ENCODE data around the gene RAET1E.
A peak's percentile ranks its signal among the peaks of the same experiment; 100 is the strongest.
"Not testable (repeated sequence)": the region's sequence is repeated elsewhere in the genome, so short reads cannot be mapped to it uniquely, and the experiment has no call there.

RAET1E gene

DNA sequence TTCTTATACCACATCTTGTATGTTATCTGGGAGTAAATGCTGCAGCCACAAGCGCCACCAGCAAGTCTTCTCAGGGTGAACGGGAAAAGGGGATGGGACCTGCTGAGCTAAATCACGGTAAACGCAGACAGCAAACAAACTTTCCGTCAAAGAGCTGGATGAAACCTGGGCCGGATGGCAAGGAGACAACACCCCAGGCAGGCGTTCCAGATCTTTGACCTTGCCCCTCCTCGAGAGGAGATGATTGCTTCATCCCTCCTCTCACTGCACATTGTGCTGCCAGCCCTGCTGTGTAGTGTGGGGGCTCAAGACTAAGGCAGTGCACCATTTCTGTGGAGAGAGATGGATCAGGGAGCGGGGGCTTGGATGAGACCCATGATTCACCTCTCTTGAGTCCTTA, 9.8 kb downstream of the RAET1E start:
- no peak for DNase-seq

- no peak for DNase-seq
These were observed 10.6 kb downstream of the RAET1E start for GRCh38 chr6:149887343-149887742.

DNA sequence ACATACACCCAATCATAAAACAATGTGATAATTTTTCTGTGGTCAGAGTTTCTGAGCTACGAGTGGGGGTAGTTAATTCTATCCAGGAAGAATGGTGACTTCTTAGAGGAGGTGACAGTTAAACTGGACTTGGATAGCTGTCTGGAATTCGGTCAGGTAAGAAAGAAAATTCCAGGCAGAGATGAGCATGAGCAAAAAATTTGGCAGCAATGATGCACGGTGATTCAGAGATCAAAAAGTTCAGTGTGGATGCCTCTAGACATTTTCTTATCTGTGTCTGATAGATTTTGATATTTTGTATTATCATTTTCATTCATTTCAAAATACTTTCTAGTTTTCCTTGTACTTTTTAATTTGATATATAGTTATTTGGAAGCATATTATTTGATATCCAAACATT, 12.0 kb downstream of the RAET1E start:
- no peak for DNase-seq

DNA sequence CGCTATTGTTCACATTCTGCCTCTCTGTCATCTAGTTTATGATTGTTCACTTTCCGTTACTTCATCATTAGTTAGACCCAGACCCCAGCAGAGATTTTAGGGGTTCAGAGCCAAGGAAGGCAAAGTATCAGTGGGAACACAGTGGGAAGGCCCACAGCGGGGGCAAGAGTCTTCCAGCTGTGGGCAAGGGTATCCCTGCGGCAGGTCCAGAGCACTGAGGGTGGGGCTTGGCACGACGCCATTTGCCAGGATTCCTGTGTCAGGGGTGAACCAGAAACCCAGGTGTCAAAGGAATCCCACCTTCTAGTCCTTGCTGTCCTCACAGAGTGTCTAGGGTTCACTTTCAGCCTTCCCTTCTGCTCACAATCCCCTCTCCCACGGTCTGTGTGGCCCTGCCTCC, 13.3 kb downstream of the RAET1E start:
- DNase-seq, result no peak

- DNase-seq, result no peak
These were observed 13.7 kb downstream of the RAET1E start for GRCh38 chr6:149884215-149884614.

DNA sequence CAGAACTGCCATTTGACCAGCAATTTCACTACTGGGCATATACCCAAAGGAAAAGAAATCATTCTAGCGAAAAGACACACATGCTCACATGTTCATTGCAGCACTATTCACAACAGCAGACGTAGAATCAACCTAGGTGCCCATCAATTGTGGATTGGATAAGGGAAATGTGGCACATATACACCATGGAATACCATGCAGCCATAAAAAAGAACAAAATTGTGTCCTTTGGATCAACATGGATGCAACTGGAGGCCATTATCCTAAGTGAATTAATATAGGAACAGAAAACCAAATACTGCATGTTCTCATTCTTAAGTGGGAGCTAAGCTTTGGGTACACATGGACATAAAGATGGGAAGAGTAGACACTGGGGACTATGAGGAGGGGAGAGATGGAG, 16.1 kb downstream of the RAET1E start:
- no peak for DNase-seq

- no peak for DNase-seq
These were observed 16.7 kb downstream of the RAET1E start for GRCh38 chr6:149881066-149881766.

GRCh38 chr6:149877659-149878058, 20.3 kb downstream of the RAET1E start:
- DNase-seq, result no peak

DNA sequence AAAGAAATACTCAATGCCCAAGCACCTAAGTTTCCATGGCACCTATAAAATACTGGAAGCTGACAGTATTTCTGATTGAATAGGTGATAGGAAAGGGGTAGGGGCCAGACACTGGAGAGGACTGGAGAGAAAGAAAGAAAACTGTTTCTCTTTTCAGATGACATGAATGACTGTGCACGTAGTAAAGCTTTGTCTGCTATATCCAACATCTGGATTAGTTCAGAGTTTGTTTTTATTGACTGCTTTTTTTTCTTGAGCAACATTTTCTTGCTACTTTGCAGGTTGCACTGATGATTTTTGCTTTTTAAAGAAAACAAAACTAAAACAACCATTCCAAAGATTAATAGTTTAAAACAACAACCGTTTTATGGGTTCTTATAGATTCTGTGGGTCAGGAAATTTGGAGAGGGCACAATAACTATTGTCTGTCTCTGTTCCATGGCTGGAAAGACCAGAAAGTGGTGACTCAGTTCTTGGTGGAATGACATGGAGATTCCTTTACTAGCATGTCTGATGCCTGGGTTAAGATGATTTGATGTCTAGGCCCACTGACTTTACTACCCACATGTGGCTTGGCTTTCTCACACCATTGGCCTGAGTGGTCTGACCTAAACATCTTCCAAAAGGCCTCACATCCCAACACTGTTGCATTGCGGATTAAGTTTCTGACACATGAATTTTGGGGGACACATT, 21.5 kb downstream of the RAET1E start:
- no peak for DNase-seq

GRCh38 chr6:149872233-149872632, 25.7 kb downstream of the RAET1E start:
- DNase-seq, result no peak

DNA sequence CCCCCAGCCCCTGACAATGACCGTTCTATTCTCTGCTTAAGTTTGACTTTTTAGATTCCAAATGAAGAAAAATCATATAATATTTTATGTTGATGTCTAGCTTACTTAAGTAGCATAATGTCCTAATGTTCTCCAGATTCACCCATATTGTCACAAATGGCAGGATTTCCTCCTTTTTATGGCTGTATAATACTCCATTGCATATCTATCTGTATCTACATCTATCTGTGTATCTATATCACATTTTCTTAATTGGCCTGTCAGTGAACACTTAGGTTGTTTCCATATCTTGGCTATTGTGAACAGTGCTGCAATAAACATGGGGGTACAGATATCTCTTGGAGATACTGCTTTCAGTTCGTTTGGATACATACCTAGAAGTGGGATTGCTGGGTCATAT, 26.7 kb downstream of the RAET1E start:
- no peak for DNase-seq

DNA sequence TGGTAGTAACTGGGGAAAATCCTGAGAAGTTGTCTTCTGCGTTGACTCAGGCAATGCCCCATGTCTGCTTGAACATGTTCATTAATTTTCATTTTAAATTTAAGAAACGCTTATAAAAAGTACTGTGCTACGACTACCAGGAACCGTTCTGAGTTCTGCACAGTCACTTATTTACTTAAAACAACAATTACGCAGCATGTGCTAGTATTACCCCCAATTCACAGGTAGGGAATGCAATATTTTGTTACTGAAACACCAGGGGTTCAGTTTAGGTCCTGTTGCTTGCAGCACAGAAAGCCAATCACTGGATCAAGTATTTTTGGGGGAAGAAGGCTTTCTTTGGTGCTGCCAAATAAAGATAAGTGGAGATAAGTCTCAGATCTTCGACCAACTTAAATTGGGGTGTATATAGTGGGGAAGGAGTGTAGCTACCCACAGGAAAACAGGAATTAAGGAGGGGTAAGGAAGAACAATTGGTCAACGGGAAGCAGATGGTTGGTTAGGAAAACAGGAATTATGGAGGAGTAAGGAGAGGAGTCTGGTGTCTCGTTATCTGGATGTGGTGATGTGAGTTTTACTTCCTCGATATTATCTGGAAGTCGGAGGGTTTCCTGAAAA, 28.5 kb downstream of the RAET1E start:
- DNase-seq, result no peak

DNA sequence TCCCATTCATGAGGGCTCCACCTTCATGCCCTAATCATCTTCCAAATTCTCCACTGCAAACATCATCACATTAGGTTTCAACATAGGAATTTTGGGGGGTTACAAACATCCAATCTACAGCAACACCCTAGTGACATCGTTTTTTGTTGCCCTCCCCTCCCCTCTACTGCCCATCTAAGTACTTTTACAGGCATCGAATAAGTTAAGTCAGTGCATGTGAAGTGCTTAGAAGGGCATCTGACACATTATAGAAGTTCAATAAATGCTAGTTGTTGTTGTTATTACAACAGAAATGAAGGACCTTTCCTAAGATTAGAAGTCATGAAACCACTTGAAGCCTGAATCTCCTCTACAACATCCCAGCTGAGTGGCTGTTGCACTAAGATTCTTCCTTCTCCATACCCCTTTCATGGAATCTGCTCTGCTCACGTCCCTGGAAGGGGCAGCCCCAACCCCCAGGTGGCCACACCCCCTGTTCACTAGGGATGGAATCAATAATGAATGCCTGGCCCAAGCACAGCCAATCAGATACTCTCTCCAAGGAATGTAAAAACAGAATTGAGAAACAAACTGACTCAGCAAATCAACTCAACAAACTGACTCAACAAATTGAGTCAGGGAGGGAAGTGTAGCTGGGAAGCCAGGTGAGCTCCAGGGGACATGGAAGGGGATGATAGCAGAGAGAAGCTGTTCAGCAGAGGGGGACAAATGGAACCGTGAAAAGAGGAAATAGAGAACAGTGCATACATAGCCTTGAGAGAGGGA, 29.9 kb downstream of the RAET1E start:
- DNase-seq, result no peak

- DNase-seq, result no peak
These were observed 33.1 kb downstream of the RAET1E start for GRCh38 chr6:149864578-149865535.

DNA sequence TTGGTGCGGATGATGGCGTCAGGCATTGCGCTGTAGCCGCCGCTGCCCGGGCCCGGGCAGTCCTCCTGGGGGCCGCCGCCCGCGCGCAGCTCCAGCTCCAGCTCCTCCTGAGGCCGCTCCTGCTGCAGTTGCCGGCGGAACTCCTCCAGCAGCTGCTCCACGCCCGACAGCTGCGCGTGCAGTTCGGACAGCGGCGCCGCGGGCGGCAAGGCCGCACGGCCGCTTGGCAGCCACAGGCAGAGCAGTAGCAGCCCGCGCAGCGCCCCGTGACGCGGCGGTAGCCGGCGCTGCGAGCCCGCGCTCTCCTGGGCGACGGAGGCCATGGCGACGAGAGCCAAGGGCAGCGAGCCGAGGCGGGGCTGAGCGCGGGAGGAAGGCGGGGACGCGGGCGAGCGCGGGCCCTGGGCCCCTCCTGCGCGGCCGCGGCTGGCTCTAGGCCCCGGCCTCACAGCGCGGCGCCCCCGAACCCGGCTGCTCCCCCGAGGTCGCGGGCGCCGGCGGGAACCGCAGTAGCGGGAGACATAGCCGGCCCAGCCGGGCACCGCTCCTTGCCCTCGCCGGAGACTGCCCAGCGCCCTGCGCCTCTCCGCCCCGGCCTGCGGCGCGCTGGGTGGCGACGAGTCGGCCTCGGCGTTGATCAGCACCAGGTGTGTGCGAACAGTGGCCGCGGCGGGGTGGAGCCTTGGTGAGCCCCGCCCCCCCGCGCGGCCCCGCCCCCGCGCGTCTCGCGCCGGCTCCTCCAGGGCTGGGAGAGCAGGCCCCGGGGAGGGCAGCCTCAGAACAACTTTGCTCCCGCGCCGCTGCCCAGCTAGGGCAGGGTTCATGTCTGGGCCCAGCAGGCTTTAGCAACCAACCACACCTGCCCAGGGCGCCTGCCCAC, 34.0 kb downstream of the RAET1E start, which contains the start of gene LRP11:
LRP11 (minus strand) TSS at position 662 of the 880 bp plus-strand sequence; CDS start at position 323, 339 bp downstream.
- DNase-seq, result peak; percentile 62

GRCh38 chr6:149862922-149863697, 34.8 kb downstream of the RAET1E start:
- DNase-seq, result peak; percentile 19

- DNase-seq, result not testable (repeated sequence)
These were observed 35.5 kb downstream of the RAET1E start for GRCh38 chr6:149862424-149862738.

DNA sequence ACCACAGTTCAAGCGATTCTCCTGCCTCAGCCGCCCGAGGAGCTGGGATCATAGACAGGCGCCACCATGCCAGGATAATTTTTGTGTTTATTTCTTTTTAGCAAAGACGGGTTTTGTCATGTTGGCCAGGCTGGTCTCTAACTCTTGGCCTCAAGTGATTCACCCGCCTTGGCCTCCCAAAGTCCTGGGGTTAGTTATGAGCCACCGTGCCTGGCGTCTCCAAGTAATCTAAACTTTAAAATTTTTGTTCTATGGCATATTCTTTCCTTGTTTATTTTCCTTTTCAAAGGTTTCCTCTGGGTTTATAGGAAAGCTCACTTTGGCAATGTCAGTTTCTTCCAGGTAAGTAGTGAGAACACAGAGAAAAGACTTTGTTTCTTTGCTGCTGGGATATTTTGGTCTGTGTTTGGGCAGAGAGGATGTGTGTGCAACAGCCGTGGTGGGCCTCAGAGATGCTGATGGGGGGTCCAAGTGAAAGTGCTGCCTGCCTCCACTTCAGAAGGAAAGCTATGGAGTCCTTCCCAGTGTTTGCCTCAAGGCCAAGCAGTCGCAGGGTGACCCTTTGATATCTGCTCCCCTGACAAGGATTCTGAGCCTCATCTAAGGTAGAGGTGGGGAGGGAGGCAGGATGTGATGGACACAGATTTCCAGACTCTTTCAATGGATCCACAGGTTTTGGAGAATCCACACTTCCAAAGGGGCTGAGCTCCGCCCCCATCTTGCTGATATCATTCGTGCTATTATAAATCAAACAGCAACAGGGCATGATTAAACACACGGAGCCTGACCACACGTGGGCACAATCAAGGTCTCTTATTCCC, 36.1 kb downstream of the RAET1E start:
- no peak for DNase-seq

GRCh38 chr6:149860834-149861602, 36.9 kb downstream of the RAET1E start:
- DNase-seq, result no peak
